ENCODE results near the gene CCDC91.

Gene CCDC91

DNA sequence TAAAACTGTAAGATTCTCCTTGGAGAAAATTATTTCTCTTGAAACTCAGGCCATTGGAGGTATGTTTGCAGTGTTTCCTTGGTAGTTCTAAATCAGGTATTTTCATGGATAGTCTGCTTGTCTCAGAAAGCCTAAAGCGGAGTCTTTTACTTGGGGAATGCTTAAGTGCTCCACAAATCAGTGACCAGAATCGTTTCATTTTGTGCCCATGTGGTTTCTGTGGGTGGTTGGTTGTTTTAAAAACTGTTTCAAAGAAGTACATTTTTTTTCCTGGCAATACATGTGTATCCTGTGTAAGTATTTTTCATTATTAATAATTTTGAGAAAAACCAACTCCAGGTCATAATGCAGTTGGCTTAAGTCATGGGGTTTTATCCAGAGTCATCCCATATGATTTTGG, 33.6 kb downstream of the CCDC91 start:
- no peak overlapping the region for H3K4me3 ChIP-seq

DNA sequence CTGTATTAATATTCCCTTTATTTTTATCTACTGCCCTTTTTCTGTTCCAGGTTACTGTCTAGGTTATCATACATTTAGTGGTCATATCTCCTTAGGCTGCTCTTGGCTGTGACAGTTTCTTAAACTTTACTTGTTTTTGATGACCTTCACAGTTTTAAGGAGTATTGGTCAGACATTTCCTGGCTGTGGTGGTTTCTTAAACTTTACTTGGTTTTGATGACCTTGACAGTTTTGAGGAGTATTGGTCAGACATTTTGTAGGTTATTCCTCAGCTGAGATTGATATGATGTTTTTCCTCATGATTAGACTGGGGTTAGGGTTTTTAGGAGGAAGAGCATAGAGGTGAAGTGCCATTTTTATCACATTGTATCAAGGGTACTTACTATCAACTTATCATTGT, 36.4 kb downstream of the CCDC91 start:
- Histone ChIP-seq H3K4me3 (no peak overlapping the region), H3K27ac (no peak overlapping the region)

More for the DNA sequence above, 33.6 kb downstream of the CCDC91 start:
- H3K27ac ChIP-seq: peak overlapping the region in 1 of 21 experiments; percentile 10

DNA sequence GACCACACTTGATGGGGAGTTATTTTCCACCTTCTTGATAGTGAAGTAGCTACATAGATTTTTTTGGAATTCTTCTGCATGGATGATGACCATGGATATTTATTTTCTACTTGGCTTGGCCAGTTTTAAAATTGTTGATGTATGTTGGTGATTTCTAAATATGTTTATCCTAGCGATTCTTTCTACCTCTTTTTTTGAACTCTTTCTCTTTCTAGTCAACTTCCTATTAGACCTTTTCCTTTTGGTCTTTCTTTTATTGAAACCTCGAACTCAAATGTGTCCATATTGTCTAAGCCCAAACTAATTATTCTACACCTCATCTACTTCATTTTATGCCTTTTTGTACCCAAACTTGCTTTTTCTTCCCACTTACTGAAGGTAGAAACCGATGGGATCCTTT, 37.0 kb downstream of the CCDC91 start:
- no peak overlapping the region for H3K27ac ChIP-seq
- H3K4me3 ChIP-seq: no peak overlapping the region

DNA sequence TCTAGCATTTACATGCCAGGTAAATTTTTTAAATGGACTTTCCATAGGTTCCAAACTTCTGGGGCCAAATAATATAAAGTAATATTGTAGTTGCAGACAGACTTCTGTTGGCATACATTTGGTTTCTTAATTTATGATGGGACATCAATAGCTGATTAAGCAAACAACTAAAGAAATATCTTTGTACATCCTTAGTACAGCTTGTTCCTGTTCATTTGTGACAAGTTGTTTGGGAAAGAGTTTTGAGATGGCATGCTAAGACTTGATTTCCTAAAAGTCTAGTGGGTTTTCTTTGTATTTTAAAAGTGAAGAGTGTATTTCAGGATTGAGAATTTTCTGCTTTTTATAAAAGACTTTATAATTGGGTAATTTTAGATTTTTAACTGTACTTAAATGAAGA, 41.0 kb downstream of the CCDC91 start:
- Histone ChIP-seq H3K27ac (no peak overlapping the region), H3K4me3 (no peak overlapping the region)

DNA sequence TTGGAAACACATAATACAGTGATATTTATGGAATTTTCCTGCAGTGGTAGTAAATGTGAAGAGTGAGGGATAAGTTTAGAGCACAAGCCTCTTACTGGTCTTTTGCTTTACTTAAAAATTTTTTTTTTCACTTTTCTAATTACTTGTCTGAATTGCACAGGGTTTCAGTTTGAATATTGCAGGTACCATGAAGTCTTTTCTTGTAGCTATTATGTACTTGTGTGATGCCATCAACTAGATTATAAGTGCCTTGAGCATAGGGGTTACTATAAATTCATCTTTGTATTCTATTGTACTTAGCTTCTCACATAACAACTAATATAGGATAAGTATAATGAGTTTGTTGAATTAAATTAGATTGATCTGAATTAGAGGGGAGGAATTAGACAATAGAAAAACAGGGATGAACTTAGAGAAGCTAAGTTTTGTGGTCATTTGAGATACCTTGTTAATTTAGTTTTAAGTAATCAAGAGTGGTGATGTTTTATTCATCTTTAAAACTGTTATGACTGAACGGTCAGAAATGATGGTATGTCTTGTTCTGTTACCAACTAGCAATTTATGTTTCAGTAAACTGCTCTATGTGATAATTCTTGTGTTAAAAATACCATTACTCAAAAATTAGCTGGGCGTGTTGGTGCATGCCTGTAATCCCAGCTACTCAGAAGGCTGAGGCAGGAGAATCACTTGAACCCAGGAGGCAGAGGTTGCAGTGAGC, 42.1 kb downstream of the CCDC91 start:
- Histone ChIP-seq H3K27ac (no peak overlapping the region), H3K4me3 (no peak overlapping the region)

DNA sequence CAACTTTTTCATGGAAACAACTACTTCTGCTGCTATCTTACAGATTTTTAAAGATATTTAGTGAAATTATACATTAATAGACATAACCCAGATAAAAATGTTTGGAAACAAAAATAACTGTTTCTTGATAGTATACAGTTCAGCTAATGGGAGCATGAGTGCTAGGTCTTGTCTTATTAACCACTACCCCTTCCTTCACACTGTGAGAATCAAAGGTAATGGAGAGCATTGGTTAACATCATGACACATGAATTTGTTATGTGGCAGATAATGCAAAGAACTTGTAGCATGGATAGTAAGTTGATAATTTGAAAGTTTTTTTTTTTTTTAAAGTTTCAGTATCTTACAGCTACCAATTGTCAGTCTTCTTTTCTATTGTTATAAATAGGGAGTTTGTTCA, 44.2 kb downstream of the CCDC91 start:
- H3K27ac ChIP-seq: no peak overlapping the region
- H3K4me3 ChIP-seq: no peak overlapping the region

DNA sequence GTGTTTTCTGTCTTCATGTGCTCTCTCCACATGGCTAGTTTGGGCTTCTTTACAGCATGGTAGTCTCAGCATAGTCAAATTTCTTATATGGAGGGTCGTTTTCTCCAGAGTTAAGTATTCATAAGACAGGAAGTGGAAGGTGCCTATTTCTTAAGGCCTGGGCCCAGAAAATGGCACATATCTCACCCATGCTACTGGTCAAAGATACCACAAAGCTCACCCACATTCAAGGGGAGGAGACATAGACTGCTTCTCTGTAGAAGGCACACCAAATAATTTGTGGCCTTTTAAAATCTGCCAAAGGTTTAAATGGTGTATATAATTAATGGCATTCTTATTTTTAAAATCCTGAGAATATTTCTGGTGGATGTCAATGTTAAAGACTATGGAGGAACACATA, 44.8 kb downstream of the CCDC91 start:
- no peak overlapping the region for H3K27ac ChIP-seq

DNA sequence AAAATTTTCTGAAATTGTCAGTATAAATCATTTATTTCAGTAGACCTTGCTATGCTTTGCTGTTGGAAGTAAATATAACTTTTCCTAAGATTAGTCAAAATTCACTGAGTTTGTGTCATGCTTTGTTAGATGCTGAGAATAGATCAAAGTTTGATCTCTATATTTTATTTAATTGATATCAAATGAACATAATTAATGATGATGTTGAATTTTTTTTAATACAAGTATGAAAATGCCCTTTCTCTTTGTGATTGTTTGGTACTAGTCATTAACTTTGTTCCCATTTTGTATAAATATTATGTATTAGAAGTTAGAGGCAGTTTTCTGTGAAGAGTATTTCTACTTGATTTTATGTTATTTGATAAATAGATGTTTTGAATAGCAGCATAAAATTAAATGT, 45.7 kb downstream of the CCDC91 start:
- no peak overlapping the region for H3K4me3 ChIP-seq

More for the DNA sequence above, 44.8 kb downstream of the CCDC91 start:
- no peak overlapping the region for H3K4me3 ChIP-seq

DNA sequence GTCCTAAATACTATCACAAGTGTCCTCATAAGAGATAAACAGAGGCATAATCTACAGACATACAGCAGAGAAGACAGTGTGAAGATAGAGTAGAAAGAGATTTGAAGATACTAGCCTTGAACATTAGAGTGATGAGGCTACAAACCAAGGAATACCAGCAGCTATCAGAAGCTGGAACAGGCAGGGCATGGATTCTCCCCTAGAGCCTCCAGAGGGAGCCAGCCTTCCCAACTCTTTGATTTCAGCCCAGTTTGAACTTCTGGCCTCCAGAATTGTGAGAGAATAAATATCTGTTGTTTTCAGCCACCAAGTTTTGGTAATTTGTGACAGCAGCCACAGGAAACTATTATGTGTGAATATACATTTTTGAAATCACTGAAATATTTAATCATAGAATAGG, 47.2 kb downstream of the CCDC91 start:
- Histone ChIP-seq H3K4me3 (no peak overlapping the region), H3K27ac (no peak overlapping the region)

More for the DNA sequence above, 45.7 kb downstream of the CCDC91 start:
- H3K27ac ChIP-seq: no peak overlapping the region

DNA sequence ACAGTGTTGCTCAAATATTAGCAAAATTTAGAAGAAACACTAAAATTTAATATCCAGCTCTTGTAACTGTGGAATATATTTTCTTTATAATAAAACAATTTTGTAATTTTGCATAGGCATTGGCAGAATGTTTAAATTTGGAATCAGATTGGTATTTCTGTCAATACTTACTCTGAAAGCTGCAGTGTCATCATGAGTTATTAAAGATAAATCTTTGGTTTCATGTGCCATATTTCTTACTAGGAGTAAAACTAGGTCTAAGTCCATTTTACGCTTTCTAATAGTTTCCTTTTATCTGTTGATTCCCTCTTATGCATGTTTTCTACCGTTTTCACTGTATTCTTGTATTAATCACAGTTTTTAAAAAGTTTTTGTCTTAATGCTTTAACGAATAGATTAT, 49.7 kb downstream of the CCDC91 start:
- H3K4me3 ChIP-seq: no peak overlapping the region
- H3K27ac ChIP-seq: no peak overlapping the region

DNA sequence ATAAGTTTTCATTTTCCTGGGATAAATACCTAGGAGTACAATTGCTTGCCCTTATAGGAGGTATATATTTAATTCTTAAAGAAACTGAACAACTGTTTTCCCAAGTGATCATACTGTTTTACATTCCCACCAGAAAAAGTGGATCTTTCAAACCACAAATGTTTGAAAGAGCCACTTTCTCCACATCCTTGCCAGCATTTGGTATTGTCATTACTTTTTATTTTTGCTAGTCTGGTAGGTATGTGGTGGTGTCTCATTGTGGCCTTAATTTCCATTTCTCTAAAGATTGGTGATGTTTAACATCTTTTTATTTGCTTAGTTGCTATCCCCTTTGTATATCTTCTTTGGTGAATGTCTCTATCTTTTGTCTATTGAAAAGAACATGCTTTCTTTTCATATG, 50.6 kb downstream of the CCDC91 start:
- Histone ChIP-seq H3K4me3 (no peak overlapping the region), H3K27ac (no peak overlapping the region)

DNA sequence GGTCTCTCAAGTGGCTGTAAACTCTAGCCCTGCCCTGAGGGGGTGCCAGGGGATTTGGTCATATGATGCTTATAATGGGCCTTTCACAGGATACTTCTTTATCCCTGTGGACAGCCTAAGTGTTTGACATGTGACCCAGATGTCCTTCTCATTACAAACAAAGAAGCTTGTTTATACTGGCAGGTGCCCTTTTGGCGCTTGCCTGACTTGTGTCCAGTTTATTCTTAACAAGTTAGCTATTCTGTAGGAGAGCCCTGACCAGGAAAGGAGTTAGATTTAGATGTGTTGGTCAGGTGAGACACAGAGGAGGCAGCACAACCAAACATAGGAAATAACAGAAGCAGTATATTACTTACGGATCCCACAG, 51.9 kb downstream of the CCDC91 start:
- Histone ChIP-seq H3K4me3 (no peak overlapping the region), H3K27ac (no peak overlapping the region)

DNA sequence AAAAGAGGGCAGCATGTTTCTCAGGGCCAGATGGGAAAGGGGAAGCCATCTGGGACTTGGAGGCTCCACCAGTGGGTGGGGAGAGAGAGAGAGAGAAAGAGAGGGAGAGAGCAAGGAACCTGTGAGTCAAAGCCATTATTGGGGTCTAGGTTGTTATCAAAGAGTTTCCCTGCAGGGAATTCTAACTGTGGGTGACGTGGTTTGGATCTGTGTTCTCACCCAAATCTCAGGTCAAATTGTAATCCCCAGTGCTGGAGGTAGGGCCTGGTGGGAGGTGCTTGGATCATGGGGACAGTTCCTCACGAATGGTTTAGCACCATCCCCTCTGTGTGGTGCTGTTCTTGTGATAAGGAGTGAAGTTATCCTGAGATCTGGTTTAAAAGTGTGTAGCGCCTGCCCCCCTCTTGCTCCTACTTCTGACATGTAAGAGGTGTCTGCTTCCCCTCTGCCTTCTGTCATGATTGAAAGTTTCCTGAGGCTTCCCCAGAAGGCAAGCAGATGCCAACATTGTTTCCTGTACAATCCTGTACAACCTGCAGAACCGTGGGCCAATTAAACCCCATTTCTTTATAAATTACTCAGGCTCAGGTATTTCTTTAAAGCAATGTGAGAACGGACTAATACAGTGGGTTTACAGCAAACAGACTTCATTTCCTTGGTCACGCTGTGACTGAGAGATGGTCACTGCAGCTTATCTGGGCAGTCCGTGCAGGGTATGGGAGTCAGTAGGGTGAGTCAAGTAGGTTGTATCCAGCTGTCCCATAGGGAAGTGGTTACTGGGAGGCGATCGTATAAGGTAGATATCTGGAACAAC, 52.4 kb downstream of the CCDC91 start:
- no peak overlapping the region for H3K4me3 ChIP-seq
- no peak overlapping the region for H3K27ac ChIP-seq

DNA sequence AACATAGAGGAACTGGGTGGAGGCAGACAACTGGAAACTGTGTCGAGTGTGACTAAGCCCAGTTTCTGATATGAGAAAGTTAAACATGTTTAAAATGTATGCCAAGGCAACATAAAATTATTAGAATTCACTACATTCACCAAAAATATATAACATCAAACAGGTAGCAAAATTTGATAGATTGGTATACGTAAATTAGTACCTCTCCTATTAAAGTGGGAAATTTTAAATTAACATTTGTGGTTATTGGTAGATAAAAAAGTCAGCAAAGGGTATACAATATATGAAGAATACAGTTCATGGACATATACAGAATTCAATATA, 53.0 kb downstream of the CCDC91 start:
- H3K4me3 ChIP-seq: no peak overlapping the region
- no peak overlapping the region for H3K27ac ChIP-seq

DNA sequence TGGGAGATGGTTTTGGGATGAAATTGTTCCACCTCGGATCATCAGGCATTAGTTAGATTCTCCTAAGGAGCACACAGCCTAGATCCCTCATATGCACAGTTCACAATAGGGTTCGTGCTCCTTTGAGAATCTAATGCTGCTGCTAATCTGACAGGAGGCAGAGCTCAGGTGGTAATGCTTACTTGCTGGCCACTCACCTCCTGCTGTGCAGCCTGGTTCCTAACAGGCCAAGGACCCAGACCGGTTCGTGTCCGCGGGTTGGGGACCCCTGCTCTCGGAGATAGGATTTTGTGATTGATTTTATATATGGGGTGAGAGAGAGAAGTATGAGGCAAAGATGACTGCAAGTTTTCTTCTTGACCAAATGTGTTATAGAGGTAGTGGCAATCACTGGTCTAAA, 57.5 kb downstream of the CCDC91 start:
- Histone ChIP-seq H3K4me3 (no peak overlapping the region), H3K27ac (peak overlapping the region in 1 of 21 experiments; percentile 60)

DNA sequence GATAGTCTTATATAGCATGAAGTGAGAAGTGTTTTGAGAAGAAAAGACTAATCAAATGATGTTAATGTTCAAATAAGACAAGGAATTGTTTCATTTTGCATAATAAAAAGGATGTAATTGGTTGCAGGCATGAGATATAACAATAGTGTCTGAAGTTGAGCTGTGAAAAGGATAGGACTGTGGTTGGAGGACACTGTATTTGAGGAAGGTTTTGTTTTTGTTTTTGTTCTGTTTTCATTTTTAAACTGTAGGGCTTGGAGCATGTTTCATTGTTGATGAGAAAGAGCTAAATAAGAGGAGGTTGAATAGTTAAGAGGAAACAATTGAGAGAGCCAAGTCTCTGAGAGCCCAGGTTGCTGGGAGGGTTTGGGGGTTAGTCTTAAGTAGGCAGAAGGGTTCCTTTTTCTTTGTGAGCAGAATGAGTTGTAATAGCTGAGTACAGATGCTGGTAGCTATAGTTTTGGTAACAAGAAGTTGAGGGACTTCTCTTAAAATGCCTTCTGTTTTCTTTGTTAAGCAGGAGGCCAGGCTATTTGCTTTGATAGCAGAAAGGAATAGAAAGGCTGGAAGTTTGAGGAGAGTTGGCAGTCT, 58.4 kb downstream of the CCDC91 start:
- peak overlapping the region in 5 of 21 experiments; percentile 9 to 60 (median 41) for H3K27ac ChIP-seq
- no peak overlapping the region for H3K4me3 ChIP-seq

DNA sequence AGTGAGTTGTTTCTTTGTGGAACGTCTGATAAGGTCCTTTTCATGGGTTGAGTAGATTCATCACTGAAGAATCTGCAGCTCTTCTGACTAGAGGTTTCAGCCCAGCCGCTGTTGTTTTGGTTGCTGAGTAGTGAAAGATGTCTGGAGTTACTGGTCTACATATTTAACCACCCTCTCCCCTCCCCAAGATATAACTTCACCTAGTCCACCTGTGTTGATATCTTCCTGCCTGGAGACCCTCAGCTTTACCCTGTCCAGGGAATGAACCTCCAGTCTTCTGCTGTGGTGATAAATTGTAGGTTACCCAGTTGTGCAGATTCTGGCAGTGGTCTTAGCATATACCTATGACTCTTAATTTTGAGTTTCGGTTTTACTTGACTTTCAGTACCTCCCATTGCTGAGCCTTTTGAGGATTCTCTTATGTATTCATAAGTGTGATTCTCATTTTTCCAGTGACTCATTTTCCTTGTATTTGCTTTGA, 62.9 kb downstream of the CCDC91 start:
- peak overlapping the region in 3 of 21 experiments; percentile 31 to 59 (median 34) for H3K27ac ChIP-seq
- H3K4me3 ChIP-seq: no peak overlapping the region

DNA sequence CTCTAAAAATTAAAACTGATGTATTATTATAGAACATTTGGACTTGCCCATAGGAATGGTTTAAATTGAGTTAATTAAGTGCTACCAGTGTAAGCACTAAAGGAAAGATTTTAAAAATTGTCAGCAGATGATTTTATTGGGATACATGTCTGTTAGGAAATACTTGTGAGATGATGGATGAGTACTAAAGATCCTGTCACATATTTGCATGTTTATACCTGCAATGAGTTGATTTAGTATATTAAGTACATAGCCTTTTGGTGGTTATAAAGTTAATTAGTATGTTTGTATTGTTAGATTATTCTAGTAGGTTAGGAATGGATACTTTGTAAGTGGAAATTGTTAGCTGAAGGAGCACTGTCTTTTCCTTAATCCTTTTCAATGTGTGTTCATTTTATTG, 67.2 kb downstream of the CCDC91 start:
- H3K27ac ChIP-seq: no peak overlapping the region
- H3K4me3 ChIP-seq: no peak overlapping the region

DNA sequence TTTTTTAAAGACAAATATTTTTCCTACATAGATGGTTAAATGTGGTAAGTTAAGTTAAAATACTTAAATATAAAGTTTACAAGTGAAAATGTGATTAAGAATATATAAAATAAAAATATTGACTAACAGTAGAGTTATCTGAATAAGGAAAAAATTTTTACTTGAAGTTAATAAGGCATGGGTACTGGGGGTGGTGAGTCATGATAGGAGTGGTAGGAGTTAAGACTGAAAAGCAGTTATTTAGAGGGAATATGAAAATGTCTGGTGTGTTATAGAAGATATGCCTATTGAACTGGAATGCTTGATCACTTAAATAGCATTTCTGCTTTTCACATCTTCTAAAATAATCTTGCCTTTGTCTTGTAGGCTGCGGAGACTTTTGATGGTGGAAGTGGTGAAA, 68.7 kb downstream of the CCDC91 start:
- no peak overlapping the region for H3K27ac ChIP-seq
- no peak overlapping the region for H3K4me3 ChIP-seq

DNA sequence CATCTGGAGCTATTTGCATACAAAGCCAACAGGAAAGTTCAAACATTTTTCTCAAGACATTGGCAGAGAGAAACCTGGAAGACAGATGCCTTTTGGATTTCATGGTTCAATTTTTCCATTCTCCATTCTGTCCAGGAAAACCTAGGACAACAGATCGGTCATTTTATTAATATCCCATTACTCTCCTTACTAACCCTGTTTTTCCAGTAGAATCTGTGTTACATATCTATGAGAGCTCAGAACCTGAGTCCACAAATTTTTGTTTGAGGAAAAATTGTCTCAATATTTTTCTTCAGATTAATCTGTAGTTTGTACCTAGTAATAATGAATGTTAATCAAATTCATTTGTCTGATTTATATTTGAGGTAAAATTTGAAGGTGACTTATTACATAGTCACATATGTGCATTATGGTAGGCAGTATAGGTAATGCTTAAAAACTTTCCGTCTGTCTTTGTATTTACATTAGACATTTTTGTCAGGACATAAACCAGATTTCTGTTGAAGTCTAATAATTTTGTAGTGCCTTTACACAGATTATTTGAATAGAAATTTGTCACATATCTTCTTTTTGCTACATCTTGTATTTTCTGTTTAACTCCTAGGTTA, 75.3 kb downstream of the CCDC91 start:
- H3K27ac ChIP-seq: no peak overlapping the region
- no peak overlapping the region for H3K4me3 ChIP-seq

All from skin epidermis (tissue), 12 donors.